Transverse colon (tissue), 4 donors: ENCODE data around the gene CYP1A2. TPM values are rescaled to one million over a fixed set of nuclear protein-coding genes. Genes with fewer than 3 reads are reported as not detected.

Source experiments
- DNase-seq: peaks from one replicate; pipeline ENCODE4 v3.0.0-alpha.2; 2019
- H3K27ac ChIP-seq, 4 donors: fragments of 200-600 bp; sonication (generic); 2 replicates each; pipeline ENCODE4 v1.5.1; 2016 to 2018; ENCODE audit warnings: inconsistent platforms in 4 of 4
- H3K27me3 ChIP-seq: fragments of 200-600 bp; sonication (generic); 2 replicates; pipeline ENCODE4 v1.5.1; 2017; ENCODE audit warnings: inconsistent platforms
- H3K36me3 ChIP-seq, 4 donors: fragments of 200-600 bp; sonication (generic); 2 replicates each; pipeline ENCODE4 v1.5.1; 2017 to 2019; ENCODE audit warnings: inconsistent platforms in 4 of 4
- H3K4me1 ChIP-seq, 4 donors: fragments of 200-600 bp; sonication (generic); 2 replicates each; pipeline ENCODE4 v1.5.1; 2017 to 2020; ENCODE audit warnings: inconsistent platforms in 4 of 4
- H3K4me3 ChIP-seq, 4 donors: fragments of 200-600 bp; sonication (generic); 1 replicate in 1 of 4; 2 replicates in 3 of 4; pipeline versions ENCODE4 v1.5.1 to v1.6.1; 2017 to 2019; ENCODE audit warnings: inconsistent platforms in 4 of 4
- H3K9me3 ChIP-seq, 2 donors: fragments of 200-600 bp; sonication (generic); 2 replicates each; pipeline ENCODE4 v1.5.1; 2017 to 2019; ENCODE audit warnings: inconsistent platforms in 2 of 2
- EP300 ChIP-seq: sonication (generic); formaldehyde crosslinking; IDR thresholded peaks from one replicate; pipeline ENCODE4 v1.6.1; 2017; ENCODE audit warnings: antibody characterized with exemption, low read depth
- POLR2A ChIP-seq: fragments of 450-650 bp; IDR thresholded peaks from one replicate; pipeline ENCODE4 v1.6.1; 2016; ENCODE audit warnings: antibody characterized with exemption, mild to moderate bottlenecking, moderate library complexity
- POLR2AphosphoS5 ChIP-seq, 3 donors: sonication (generic); formaldehyde crosslinking; IDR thresholded peaks; one replicate each; pipeline ENCODE4 v1.6.1; 2016; ENCODE audit warnings: antibody characterized with exemption in 3 of 3
- WGBS, 2 donors: methylation state at CpG; one replicate each; pipeline ENCODE4 v1.1.5; 2018; ENCODE audit warnings: low coverage in 1 of 2; 5-methylcytosine and 5-hydroxymethylcytosine counted together
- in situ Hi-C, 4 donors: fragments of 200-750 bp; cut with MboI; loops; one replicate each; pipeline versions ENCODE4 v1.15.0 to v1.15.1; 2017; ENCODE audit warnings: low sequenced_read_pairs in 3 of 4, low pct_ligation_motif_present in 1 of 4, low pct_unique_long_range_greater_than_20kb in 1 of 4
- intact Hi-C: fragments of 100-400 bp; cut with DNase I; formaldehyde crosslinking; loops from one replicate; pipeline ENCODE4 v1.15.1; 2023; ENCODE audit warnings: low total_unique reads
- total RNA-seq, 4 donors: library from RNA; depleted of rRNA; stranded (reverse); fragments of >200 nt; gene quantifications; one replicate each; pipeline ENCODE4 v1.1.0, GENCODE V29; 2016
- TF ChIP-seq, protein P1 (sequence below), 5 experiments: fragments of 200-600 bp in 3 of 5; fragments of 450-650 bp in 2 of 5; sonication (generic) in 3 of 5; IDR thresholded peaks; 1 replicate in 2 of 5; 2 replicates in 3 of 5; pipeline ENCODE4 v1.5.1; 2016 to 2017; ENCODE audit warnings: antibody characterized with exemption in 5 of 5, inconsistent platforms in 3 of 5, mild to moderate bottlenecking in 2 of 5, moderate library complexity in 1 of 5

Gene CYP1A2
- total RNA-seq, 4 donors from 2014 or later = not detected

DNA sequence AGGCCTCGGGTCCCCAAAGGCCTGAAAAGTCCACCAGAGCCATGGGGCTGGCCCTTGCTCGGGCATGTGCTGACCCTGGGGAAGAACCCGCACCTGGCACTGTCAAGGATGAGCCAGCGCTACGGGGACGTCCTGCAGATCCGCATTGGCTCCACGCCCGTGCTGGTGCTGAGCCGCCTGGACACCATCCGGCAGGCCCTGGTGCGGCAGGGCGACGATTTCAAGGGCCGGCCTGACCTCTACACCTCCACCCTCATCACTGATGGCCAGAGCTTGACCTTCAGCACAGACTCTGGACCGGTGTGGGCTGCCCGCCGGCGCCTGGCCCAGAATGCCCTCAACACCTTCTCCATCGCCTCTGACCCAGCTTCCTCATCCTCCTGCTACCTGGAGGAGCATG lies 1.2 kb downstream of the CYP1A2 start:
- Histone ChIP-seq H3K4me3 (no peak overlapping the region), H3K9me3 (no peaks in the 10 kb centered on the region), H3K27me3 (no peaks in the 10 kb centered on the region), H3K36me3 (no peaks in the 10 kb centered on the region), H3K4me1 (no peaks in the 10 kb centered on the region), H3K27ac (no peak overlapping the region)
- in situ Hi-C loops (loop anchor here in 3 of 4 donors (10.0 to 25.0 kb wide), 2 partner anchors 105 to 363 kb away; no protein-coding TSS in a partner anchor), intact Hi-C loops (no loop called here)
- TF ChIP-seq POLR2AphosphoS5 (IDR thresholded peaks at IDR 0.05) = no peak
- TF ChIP-seq, protein P1, sequence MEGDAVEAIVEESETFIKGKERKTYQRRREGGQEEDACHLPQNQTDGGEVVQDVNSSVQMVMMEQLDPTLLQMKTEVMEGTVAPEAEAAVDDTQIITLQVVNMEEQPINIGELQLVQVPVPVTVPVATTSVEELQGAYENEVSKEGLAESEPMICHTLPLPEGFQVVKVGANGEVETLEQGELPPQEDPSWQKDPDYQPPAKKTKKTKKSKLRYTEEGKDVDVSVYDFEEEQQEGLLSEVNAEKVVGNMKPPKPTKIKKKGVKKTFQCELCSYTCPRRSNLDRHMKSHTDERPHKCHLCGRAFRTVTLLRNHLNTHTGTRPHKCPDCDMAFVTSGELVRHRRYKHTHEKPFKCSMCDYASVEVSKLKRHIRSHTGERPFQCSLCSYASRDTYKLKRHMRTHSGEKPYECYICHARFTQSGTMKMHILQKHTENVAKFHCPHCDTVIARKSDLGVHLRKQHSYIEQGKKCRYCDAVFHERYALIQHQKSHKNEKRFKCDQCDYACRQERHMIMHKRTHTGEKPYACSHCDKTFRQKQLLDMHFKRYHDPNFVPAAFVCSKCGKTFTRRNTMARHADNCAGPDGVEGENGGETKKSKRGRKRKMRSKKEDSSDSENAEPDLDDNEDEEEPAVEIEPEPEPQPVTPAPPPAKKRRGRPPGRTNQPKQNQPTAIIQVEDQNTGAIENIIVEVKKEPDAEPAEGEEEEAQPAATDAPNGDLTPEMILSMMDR (IDR thresholded peaks at IDR 0.05) = no peak
- TF ChIP-seq EP300 = no peak
- no peak for TF ChIP-seq POLR2A
- DNase-seq = no peak
- WGBS, 2 donors = 90% methylated on average over 18 of the region's 20 CpGs; no CpG with 5 or more reads in 1 of the 2 donors

DNA sequence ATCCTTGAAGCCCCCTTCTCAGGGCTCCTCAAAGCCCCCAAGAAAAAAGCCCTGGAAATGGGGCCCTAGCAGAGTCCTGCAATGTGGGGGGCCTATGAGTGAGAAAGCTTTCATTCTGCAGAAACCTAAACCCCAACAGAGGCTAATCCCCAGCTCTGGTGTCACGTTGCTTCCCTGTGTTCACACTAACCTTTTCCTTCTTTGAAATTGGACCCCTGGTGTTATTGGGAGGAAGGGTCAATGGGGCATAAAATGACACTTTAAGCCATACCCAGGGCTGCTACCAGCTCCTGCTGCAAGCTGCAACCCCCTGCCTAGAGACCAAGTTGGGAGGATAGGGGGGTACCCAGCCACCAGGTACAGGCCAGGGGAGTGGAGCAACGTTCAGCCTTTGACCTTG lies 2.1 kb downstream of the CYP1A2 start:
- no peak overlapping the region for H3K4me3 ChIP-seq
- no peaks in the 10 kb centered on the region for H3K27me3 ChIP-seq
- no peaks in the 10 kb centered on the region for H3K4me1 ChIP-seq
- WGBS, 2 donors = 40 to 53% methylated on average over 1 of the region's 2 CpGs
- no peak overlapping the region for H3K27ac ChIP-seq
- H3K9me3 ChIP-seq = no peaks in the 10 kb centered on the region
- in situ Hi-C loops (loop anchor here in 3 of 4 donors (10.0 to 25.0 kb wide), 2 partner anchors 106 to 363 kb away; no protein-coding TSS in a partner anchor), intact Hi-C loops (no loop called here)
- no peaks in the 10 kb centered on the region for H3K36me3 ChIP-seq
- DNase-seq = no peak
- no peak for TF ChIP-seq EP300
- TF ChIP-seq, protein P1 (IDR thresholded peaks at IDR 0.05) = no peak

- Histone ChIP-seq H3K27me3 (no peaks in the 10 kb centered on the region), H3K36me3 (no peaks in the 10 kb centered on the region), H3K4me3 (no peak overlapping the region), H3K27ac (no peak overlapping the region), H3K4me1 (no peaks in the 10 kb centered on the region), H3K9me3 (no peaks in the 10 kb centered on the region)
- TF ChIP-seq POLR2A (no peak), POLR2AphosphoS5 (IDR thresholded peaks at IDR 0.05) (no peak), EP300 (no peak)
- TF ChIP-seq, protein P1 (IDR thresholded peaks at IDR 0.05) = no peak
- WGBS, 2 donors = 75 to 88% methylated on average over 5 to 8 of the region's 8 CpGs
- in situ Hi-C loops (loop anchor here in 3 of 4 donors (10.0 to 25.0 kb wide), 2 partner anchors 107 to 365 kb away; no protein-coding TSS in a partner anchor), intact Hi-C loops (no loop called here)
- no peak for DNase-seq
Measured at GRCh38 chr15:74752011-74752410, 3.4 kb downstream of the CYP1A2 start.

GRCh38 chr15:74752531-74752930 lies 3.9 kb downstream of the CYP1A2 start:
- Histone ChIP-seq H3K36me3 (no peaks in the 10 kb centered on the region), H3K27ac (no peak overlapping the region), H3K4me3 (no peak overlapping the region), H3K27me3 (no peaks in the 10 kb centered on the region), H3K9me3 (no peaks in the 10 kb centered on the region), H3K4me1 (no peaks in the 10 kb centered on the region)
- no peak for DNase-seq
- in situ Hi-C loops (loop anchor here in 3 of 4 donors (10.0 to 25.0 kb wide), 2 partner anchors 108 to 365 kb away; no protein-coding TSS in a partner anchor), intact Hi-C loops (no loop called here)
- TF ChIP-seq POLR2AphosphoS5 (IDR thresholded peaks at IDR 0.05) (no peak), POLR2A (no peak), EP300 (no peak)
- TF ChIP-seq, protein P1 (IDR thresholded peaks at IDR 0.05) = no peak
- WGBS, 2 donors = 34 to 50% methylated on average over 4 to 5 of the region's 5 CpGs
